ENCODE measurements around the gene PPP1R12C.
"Not testable (repeated sequence)": the region's sequence is repeated elsewhere in the genome, so short reads cannot be mapped to it uniquely, and the experiment has no call there.

Gene PPP1R12C

GRCh38 chr19:55075371-55075998, 42.0 kb downstream of the PPP1R12C start, which contains the start of gene EPS8L1:
Gene EPS8L1, plus strand, starts transcription at chr19:55075869. Its CDS starts 576 bp downstream, at chr19:55076445.
- no peak for DNase-seq (ENCODE audit: low read depth)

GRCh38 chr19:55071913-55072312, 45.5 kb downstream of the PPP1R12C start:
- DNase-seq (ENCODE audit: low read depth), result no peak

GRCh38 chr19:55071129-55071502, 46.3 kb downstream of the PPP1R12C start:
- no peak for DNase-seq (ENCODE audit: low read depth)

GRCh38 chr19:55070466-55071128, 46.8 kb downstream of the PPP1R12C start:
- DNase-seq (ENCODE audit: low read depth), result no peak

- DNase-seq (ENCODE audit: low read depth), result no peak
These were observed 47.6 kb downstream of the PPP1R12C start for GRCh38 chr19:55069865-55070197.

- DNase-seq (ENCODE audit: low read depth), result no peak
These were observed 48.2 kb downstream of the PPP1R12C start for GRCh38 chr19:55068950-55069864.

- no peak for DNase-seq (ENCODE audit: low read depth)
These were observed 49.6 kb downstream of the PPP1R12C start for GRCh38 chr19:55067869-55068268.

- no peak for DNase-seq (ENCODE audit: low read depth)
These were observed 51.2 kb downstream of the PPP1R12C start for GRCh38 chr19:55066107-55066709.

- DNase-seq (ENCODE audit: low read depth), result not testable (repeated sequence)
These were observed 51.9 kb downstream of the PPP1R12C start for GRCh38 chr19:55065516-55065915.

GRCh38 chr19:55063492-55063843, 54.0 kb downstream of the PPP1R12C start:
- DNase-seq (ENCODE audit: low read depth), result no peak

- DNase-seq (ENCODE audit: low read depth), result peak; percentile 96
These were observed 54.5 kb downstream of the PPP1R12C start, which contains the start of gene RDH13 for GRCh38 chr19:55062735-55063491. Gene RDH13, minus strand, starts transcription at chr19:55063148. Its CDS starts 116 bp downstream, at chr19:55063032.

GRCh38 chr19:55060287-55060686, 57.1 kb downstream of the PPP1R12C start:
- DNase-seq (ENCODE audit: low read depth), result not testable (repeated sequence)

- no peak for DNase-seq (ENCODE audit: low read depth)
These were observed 58.4 kb downstream of the PPP1R12C start for GRCh38 chr19:55058781-55059610.

- no peak for DNase-seq (ENCODE audit: low read depth)
These were observed 60.6 kb downstream of the PPP1R12C start for GRCh38 chr19:55056827-55057226.

- no peak for DNase-seq (ENCODE audit: low read depth)
These were observed 63.7 kb downstream of the PPP1R12C start for GRCh38 chr19:55053735-55054134.

- no peak for DNase-seq (ENCODE audit: low read depth)
These were observed 66.5 kb downstream of the PPP1R12C start for GRCh38 chr19:55050749-55051532.

GRCh38 chr19:55048446-55048845, 69.0 kb downstream of the PPP1R12C start:
- DNase-seq (ENCODE audit: low read depth), result no peak

- DNase-seq (ENCODE audit: low read depth), result no peak
These were observed 69.5 kb downstream of the PPP1R12C start for GRCh38 chr19:55047951-55048350.

GRCh38 chr19:55046975-55047622, 70.3 kb downstream of the PPP1R12C start:
- no peak for DNase-seq (ENCODE audit: low read depth)

All from stimulated activated CD8-positive, alpha-beta memory T cell treated with anti-CD3 and anti-CD28 coated beads, Interleukin-12 subunit alpha, Interleukin-12 subunit beta, amount 100 ng/mL, for 1 hour (primary cell).